Amniotic epithelial cell (primary cell): Measurements from ENCODE around the gene MAP3K7CL.

Source experiments
- DNase-seq: peaks from one replicate; pipeline ENCODE4 v3.0.0-alpha.2; 2010; ENCODE audit warnings: low read depth

Gene MAP3K7CL

DNA sequence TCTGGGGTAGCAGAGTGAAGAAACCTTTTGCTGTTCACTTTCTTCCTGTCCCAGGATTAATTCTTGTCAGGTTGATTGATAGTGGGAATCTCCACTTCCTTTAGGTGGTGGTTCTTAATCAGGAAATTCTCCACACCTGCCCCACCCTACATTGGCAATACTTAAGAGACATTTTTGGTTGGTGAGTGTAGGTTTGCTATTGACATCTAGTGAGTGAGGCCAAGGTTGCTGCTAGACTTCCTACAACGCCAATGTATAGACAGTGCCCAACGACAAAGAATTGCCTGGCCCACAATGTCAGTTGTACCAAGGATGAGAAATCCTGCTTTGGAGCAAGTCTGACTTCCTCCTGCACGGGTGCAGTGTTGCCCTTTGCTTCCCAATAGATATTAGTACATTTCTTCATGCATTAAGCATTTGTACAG is 38.5 kb downstream of the MAP3K7CL start:
- no peak for DNase-seq

DNA sequence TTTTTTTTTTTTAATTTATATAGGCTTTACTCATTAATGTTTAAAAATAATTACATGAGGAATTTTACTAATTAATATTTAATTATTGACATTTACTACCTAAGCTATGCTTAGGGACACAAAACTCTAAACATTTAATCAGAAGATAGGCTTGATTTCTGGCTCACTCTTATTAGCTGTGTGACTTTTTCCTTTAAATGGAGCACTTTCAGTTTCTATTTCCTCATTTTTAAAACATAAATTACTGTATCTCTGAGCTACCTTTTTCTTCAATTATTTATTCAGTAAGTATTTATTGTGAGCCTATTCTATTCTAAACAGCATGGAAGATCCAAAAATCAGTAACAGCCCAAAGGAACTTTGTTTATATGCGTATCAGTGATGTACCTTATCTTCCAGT is 40.5 kb downstream of the MAP3K7CL start:
- DNase-seq, result no peak

- DNase-seq, result no peak
Observed at GRCh38 chr21:29172282-29172681, 41.8 kb downstream of the MAP3K7CL start.

DNA sequence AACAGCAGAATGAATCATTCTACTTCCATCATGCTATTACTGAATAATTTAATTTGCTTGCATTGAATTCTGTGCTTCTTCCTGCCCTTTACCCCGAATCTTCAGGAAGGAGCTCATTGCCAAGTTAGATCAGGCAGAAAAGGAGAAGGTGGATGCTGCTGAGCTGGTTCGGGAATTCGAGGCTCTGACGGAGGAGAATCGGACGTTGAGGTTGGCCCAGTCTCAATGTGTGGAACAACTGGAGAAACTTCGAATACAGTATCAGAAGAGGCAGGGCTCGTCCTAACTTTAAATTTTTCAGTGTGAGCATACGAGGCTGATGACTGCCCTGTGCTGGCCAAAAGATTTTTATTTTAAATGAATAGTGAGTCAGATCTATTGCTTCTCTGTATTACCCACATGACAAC is 44.2 kb downstream of the MAP3K7CL start:
- DNase-seq, result no peak

GRCh38 chr21:29175408-29176134 is 45.1 kb downstream of the MAP3K7CL start:
- peak; percentile 80 for DNase-seq

DNA sequence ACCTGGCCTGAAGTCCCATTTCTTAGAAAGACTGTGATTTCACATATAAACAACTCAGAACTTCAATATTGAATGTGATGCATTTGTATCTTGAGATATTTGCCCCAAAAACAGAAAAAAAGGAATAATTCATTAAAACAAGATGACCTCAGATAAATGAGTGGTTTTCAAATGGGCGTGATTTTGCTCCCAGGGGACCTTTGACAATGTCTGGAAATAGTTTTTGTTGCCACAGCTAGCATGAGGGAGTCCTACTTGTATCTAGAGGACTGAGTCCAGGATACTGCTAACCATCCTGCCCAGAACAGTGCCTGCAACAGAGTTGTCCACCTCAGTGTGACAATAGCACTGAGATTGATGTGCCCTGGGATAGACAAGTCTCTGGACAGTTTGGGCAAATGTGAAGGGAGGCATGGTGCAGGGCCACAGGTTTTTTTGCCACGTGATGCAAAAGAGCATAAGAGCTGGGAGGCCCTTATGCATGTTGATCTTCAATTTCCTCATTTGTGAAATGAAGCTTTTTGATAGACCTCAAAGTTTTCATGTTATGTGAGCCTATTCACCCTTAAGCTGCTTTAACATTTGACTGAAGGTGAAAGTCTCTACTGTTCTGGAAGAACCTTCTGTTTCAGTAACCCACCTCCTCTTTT is 46.2 kb downstream of the MAP3K7CL start:
- no peak for DNase-seq

- no peak for DNase-seq
Observed at GRCh38 chr21:29177800-29178199, 47.4 kb downstream of the MAP3K7CL start.

DNA sequence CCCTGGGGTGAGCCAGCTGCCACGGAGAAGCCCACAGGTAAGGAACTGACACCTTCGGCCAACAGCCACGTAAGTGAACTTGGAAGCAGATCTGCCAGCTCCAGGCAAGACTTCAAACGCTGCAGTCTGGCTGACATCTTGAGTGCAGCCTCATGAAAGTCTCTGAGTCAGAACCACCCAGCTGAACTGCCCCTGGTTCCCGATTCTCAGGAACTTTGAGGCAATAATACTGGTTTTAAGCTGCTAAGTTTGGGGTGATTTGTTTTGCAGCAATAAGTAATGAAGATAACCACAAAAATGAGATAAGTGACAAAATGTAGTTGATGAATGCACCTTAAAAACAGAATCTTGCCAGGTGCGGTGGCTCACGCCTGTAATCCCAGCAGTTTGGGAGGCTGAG is 48.5 kb downstream of the MAP3K7CL start:
- DNase-seq, result no peak

DNA sequence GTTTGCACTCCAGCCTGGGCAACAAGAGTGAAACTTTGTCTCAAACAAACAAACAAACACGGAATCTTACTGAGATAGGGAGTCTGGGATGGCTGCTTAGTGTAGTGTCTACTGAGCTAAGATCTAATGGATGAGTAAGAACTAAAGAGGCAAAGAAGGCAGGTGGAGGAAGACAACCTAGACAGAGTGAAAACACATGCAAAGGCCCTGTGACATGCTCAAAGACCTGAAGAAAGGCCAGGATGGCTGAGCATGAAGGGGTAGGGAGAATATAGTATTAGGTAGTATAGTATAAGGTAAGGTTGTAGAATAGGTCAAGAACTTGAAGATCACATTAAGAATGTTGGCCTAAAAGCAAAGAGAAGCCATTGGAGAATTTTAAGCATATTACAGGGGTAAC is 49.1 kb downstream of the MAP3K7CL start:
- no peak for DNase-seq

- DNase-seq, result peak; percentile 92
Observed at GRCh38 chr21:29181799-29182470, 51.5 kb downstream of the MAP3K7CL start.

DNA sequence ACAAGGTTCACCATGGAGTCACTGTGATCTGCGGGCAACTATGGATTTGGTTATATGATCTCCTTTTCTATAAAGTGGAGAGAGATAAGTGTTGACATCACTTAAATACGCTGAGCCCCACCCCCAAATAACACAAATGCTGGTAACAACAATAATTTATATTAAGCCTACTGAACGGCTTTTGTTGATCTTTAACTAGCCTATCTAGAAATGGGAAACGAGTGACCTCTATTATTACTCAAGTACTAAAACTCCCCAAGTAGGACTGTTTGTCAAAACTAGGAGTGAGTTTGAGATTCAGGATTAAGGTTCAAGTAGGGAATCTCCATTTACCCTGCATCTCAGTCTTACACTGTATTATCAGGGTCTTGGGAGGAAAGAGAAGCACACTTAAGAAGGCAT is 52.2 kb downstream of the MAP3K7CL start:
- no peak for DNase-seq

- DNase-seq, result no peak
Observed at GRCh38 chr21:29184037-29184436, 53.6 kb downstream of the MAP3K7CL start.

DNA sequence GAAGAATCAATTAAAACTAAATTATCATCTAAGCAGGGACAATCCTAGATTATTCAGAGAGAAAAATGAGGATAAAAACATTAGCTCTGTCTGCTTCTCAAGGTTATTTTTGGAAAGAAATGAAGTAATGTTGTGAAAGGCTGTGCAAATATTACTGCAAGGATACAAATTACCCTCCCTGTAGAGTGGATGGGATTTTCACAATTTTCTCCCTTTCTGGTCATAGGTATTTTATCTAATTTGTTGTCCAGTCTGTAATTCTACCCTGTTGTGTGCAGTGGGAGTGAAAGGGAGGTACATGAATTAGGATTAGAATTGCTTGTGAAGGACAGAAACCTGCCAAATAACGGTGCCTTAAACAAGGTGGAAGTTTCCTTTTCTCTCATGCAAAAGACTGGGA is 54.7 kb downstream of the MAP3K7CL start:
- DNase-seq, result peak; percentile 50

- no peak for DNase-seq
Observed at GRCh38 chr21:29185633-29186032, 55.2 kb downstream of the MAP3K7CL start.

GRCh38 chr21:29186246-29186645 is 55.8 kb downstream of the MAP3K7CL start:
- DNase-seq, result no peak

GRCh38 chr21:29187944-29188343 is 57.5 kb downstream of the MAP3K7CL start:
- DNase-seq, result peak; percentile 91

- DNase-seq, result peak; percentile 45
Observed at GRCh38 chr21:29189353-29189752, 58.9 kb downstream of the MAP3K7CL start.

- peak; percentile 85 for DNase-seq
Observed at GRCh38 chr21:29190923-29191331, 60.5 kb downstream of the MAP3K7CL start.

DNA sequence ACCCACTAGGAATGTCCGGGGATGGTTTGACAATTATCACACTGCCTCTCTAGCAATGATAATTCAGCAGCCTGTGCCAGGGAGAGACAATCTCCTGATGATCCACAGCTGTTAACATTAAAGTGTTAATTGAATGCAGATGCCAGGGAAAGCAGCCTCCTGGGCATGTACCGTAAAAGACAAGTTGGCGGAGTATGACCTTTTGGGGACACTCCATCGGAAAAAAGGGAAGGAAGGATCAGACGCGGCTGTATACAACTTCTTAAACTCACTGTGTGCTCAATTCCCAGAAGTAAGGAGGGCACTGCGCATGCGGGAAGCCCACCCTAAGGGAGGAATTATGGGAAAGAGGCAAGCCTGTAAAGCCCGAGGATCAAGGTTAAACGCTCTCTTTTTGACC is 62.6 kb downstream of the MAP3K7CL start:
- no peak for DNase-seq

DNA sequence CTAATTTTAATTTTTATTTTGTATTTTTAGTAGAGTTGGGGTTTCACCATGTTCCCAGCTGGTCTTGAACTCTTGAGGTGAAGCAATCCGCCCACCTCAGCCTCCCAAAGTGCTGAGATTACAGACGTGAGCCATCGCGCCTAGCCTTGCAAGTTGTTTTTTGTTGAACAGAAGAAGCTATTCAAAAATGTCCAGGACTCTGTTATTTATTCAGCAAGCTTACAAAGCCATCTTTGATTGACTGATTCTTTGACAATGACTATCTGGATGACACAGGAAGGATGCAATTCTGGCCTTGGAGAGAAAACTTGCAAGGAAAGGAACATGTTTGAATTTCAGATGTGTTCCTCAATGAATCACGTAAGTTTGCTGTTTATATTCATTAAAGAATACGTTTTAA is 63.5 kb downstream of the MAP3K7CL start:
- peak; percentile 24 for DNase-seq

DNA sequence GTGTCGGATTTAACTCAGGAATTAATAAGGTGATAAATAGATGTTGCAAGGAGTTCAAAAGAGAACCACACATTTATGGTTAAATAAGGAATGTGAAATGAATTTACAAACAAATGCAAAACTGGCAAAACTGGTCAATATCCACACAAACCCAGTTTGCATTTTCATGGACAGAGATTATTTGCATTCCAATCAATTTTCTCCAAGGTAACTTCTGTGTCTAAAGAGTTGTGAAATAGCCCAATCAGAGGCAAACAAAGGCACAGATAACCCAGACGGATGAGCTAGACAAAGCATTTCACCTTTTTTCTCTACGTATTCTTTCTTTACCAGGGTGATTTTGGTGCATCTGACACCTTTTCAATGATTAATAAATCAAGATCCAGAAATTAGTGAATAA is 63.9 kb downstream of the MAP3K7CL start:
- peak; percentile 21 for DNase-seq

- DNase-seq, result peak; percentile 75
Observed at GRCh38 chr21:29194847-29195246, 64.4 kb downstream of the MAP3K7CL start.

DNA sequence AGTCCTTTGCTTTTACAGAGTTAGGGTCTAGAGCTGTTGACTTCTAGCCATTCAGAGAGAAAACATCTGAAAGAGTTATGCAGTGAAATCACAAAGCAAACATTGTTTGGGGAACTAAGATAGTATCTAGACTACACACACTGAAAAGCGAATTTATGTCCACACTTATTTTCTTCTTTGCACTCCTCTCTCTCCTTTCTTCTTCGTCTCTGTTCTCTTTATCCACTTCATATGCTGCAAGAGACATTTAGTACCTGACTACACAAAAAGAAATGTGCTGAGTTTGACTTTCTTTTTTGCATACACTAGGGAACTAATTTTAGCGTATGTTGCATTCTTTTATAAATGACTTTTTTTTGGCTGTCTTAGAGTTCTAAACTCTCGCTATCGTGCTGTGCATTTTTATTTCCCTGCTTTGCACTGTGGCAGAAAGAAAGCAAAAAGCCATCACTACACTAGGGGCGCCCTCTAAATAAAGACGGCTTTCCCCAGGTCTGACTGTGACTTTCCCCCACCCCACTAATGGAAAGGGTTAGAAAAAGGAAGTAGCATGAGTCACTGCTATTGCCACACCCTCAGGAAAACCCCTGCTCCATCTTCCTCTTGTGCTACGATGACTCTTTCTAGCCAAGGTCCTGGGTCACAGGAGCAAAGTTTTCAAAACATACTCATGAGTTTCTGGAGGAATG is 65.7 kb downstream of the MAP3K7CL start:
- DNase-seq, result peak; percentile 93
